ENCODE measurements around the gene PINK1. TPM values are rescaled to one million over a fixed set of nuclear protein-coding genes. Genes with fewer than 3 reads are reported as not detected.
"Not testable (repeated sequence)": the region's sequence is repeated elsewhere in the genome, so short reads cannot be mapped to it uniquely, and the experiment has no call there.

PINK1 gene
- total RNA-seq, 1 experiment from 2014 or later, result 27.2 TPM

DNA sequence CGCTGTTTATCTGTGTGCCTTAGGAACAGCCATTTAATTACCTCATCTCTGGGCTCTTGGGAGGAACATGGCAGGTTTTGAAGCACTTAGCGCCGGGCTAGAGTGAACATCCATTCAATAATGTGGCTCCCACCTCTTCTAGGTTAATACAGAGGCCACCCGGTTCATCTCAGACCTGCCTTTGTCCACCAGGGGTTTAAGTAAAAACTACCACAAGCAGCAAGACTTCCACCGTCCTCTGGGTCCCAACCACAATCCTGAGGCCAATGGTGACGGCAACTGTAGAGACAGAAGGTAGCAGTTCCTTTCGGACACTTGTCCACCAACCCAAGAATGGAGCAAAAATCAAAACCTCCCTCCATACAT is 28.8 kb downstream of the PINK1 start:
- no peak for DNase-seq (ENCODE audit: low read depth, low spot score)
- in situ Hi-C loops (cut with HindIII; ENCODE audit: low pct_unique_long_range_greater_than_20kb, low sequenced_read_pairs), result no loop called here

- in situ Hi-C loops (cut with HindIII; ENCODE audit: low pct_unique_long_range_greater_than_20kb, low sequenced_read_pairs), result no loop called here
- DNase-seq (ENCODE audit: low read depth, low spot score), result no peak
These were observed 30.1 kb downstream of the PINK1 start for GRCh38 chr1:20663365-20663764.

GRCh38 chr1:20663969-20664715 is 30.9 kb downstream of the PINK1 start:
- in situ Hi-C loops (cut with HindIII; ENCODE audit: low pct_unique_long_range_greater_than_20kb, low sequenced_read_pairs), result no loop called here
- no peak for DNase-seq (ENCODE audit: low read depth, low spot score)

- no peak for DNase-seq (ENCODE audit: low read depth, low spot score)
- in situ Hi-C loops (cut with HindIII; ENCODE audit: low pct_unique_long_range_greater_than_20kb, low sequenced_read_pairs), result no loop called here
These were observed 32.5 kb downstream of the PINK1 start for GRCh38 chr1:20665726-20666125.

DNA sequence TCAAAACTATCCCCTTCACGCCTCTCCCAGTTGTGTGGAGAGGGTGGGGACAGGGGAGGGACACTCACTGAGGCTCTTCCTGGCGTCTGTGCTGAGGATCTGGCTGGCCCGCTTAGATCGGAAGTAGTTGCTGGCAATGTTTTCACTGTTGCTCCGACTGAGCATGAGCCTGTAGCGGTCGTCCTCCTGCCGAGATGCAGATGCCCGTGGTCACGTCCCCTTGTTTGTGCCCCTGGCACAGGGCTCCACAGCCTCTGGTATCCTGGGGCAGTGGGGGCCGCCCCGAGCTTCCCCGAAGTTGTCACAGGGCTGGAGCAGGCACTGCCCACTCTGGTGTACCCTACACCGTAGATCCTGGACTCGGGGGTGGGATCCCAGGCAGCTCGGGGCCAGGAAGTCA is 32.9 kb downstream of the PINK1 start:
- no peak for DNase-seq (ENCODE audit: low read depth, low spot score)
- in situ Hi-C loops (cut with HindIII; ENCODE audit: low pct_unique_long_range_greater_than_20kb, low sequenced_read_pairs), result no loop called here

DNA sequence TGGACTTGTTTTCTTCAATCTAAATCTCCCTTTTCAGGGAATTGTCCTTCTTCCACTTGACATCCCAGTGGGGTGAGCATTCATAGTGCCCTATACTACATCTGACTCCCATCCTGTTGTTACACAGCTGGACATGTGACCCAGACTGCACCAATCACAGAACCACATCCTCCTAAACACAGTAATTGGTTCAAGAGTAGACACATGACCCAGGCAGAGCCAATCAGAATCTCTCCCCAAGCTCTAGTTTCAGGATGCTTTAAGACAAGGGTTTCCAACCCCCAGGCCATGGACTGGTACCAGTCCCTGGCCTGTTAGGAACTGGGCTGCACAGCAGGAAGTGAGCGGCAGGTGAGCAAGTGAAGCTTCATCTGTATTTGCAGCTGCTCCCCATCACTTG is 33.5 kb downstream of the PINK1 start:
- in situ Hi-C loops (cut with HindIII; ENCODE audit: low pct_unique_long_range_greater_than_20kb, low sequenced_read_pairs), result no loop called here
- peak; percentile 22 for DNase-seq (ENCODE audit: low read depth, low spot score)

DNA sequence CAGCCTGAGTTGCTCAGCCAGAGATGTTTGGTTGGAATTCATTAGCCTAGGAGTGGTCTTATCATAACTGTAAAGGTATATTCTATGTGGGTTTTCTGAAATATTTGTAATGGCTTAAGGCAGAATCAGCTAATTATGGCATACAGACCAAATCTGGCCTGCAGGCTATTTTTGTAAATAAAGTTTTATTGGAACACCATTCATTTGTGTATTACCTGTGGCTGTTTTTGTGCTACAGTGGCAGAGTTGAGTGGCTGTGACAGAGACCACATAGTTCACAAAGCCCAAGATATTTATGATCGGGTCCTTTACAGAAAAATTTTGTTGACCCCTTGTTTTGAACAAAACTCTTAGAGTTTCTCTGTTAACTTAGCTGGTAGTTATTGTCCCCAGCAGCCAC is 35.3 kb downstream of the PINK1 start:
- DNase-seq (ENCODE audit: low read depth, low spot score), result no peak
- in situ Hi-C loops (cut with HindIII; ENCODE audit: low pct_unique_long_range_greater_than_20kb, low sequenced_read_pairs), result no loop called here

DNA sequence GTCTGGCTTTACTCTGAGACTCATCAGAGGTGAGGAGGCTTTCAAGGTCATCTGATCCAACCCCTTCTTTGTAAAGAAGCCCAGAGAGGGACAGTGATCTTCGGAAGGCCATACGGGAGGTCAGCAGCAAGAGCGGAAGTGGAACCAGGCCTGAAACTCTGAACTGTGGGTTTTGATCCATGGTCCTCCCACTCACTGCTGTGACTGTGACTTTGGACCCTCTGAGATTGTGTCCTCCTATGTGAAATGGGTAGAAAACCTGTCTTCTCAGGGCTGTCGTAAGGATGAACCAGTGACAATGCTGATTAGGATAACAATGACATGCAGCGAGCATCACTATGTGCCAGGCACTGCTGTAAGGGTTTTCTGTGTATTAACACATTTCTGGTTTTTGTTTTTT is 37.7 kb downstream of the PINK1 start:
- no peak for DNase-seq (ENCODE audit: low read depth, low spot score)
- in situ Hi-C loops (cut with HindIII; ENCODE audit: low pct_unique_long_range_greater_than_20kb, low sequenced_read_pairs), result no loop called here

DNA sequence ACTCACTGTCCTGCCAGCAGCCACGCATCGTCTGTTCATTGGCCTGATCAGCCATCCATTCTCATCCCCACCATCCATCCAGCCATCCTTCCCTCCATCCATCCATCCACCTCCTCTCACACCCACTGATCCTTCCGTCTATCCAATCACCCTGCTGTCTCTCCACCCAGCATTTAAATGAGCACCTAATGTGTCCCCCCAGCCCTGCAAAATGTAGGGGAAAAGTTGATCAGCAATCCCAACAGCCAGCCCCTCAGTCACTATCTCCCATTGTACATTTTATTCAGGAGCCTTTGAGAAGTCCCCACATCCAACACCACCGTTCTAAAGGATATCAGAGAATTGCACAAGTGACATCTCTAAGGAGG is 39.0 kb downstream of the PINK1 start:
- in situ Hi-C loops (cut with HindIII; ENCODE audit: low pct_unique_long_range_greater_than_20kb, low sequenced_read_pairs), result no loop called here
- no peak for DNase-seq (ENCODE audit: low read depth, low spot score)

GRCh38 chr1:20673626-20674025 is 40.4 kb downstream of the PINK1 start:
- in situ Hi-C loops (cut with HindIII; ENCODE audit: low pct_unique_long_range_greater_than_20kb, low sequenced_read_pairs); DNase-seq (ENCODE audit: low read depth, low spot score): not testable (repeated sequence)

GRCh38 chr1:20678599-20678998 is 45.3 kb downstream of the PINK1 start:
- in situ Hi-C loops (cut with HindIII; ENCODE audit: low pct_unique_long_range_greater_than_20kb, low sequenced_read_pairs), result no loop called here
- DNase-seq (ENCODE audit: low read depth, low spot score), result no peak

GRCh38 chr1:20680269-20680668 is 47.0 kb downstream of the PINK1 start:
- DNase-seq (ENCODE audit: low read depth, low spot score), result no peak
- in situ Hi-C loops (cut with HindIII; ENCODE audit: low pct_unique_long_range_greater_than_20kb, low sequenced_read_pairs), result no loop called here

- DNase-seq (ENCODE audit: low read depth, low spot score), result no peak
- in situ Hi-C loops (cut with HindIII; ENCODE audit: low pct_unique_long_range_greater_than_20kb, low sequenced_read_pairs), result no loop called here
These were observed 48.7 kb downstream of the PINK1 start for GRCh38 chr1:20681999-20682398.

- in situ Hi-C loops (cut with HindIII; ENCODE audit: low pct_unique_long_range_greater_than_20kb, low sequenced_read_pairs), result no loop called here
- DNase-seq (ENCODE audit: low read depth, low spot score), result no peak
These were observed 49.4 kb downstream of the PINK1 start for GRCh38 chr1:20682571-20683236.

DNA sequence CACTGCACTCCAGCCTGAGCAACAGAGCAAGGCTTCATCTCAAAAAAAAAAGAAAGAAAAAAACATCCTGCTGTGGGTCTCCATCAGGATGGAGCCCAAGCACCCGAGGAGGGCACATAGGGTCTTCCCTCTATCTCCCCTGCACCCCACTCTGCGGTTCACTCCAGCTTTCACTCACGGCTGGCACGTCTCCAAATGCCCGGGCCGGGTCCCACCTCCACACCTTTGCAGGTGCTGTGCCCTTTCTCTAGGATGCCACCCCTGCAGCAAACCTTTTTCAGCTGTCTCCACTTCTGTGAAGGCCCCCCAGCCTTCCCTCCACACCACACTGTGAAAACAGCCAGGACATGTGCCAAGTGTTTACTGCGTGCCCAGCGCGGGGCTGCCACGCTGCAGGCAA is 50.4 kb downstream of the PINK1 start:
- no peak for DNase-seq (ENCODE audit: low read depth, low spot score)
- in situ Hi-C loops (cut with HindIII; ENCODE audit: low pct_unique_long_range_greater_than_20kb, low sequenced_read_pairs), result no loop called here

GRCh38 chr1:20684050-20684620 is 50.9 kb downstream of the PINK1 start:
- in situ Hi-C loops (cut with HindIII; ENCODE audit: low pct_unique_long_range_greater_than_20kb, low sequenced_read_pairs), result no loop called here
- no peak for DNase-seq (ENCODE audit: low read depth, low spot score)

DNA sequence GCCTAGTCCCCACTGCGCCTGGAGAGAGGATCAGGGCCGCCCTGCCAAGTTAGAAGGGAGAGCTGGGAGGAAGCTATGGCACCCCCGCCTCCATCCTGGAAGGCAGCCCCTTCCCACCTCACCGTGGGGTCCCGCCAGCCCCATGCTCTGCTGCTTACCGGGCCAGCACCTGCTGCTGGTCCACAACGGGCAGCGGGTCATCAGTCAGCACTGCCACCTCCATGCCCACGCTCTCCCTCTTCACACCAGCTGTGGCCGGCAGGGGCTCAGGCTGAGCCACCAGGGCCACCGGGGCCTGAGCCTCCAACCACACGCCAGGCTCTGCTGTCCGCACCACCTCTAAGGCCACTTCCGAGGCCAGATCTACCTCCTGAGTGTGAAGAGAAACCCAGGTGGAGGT is 51.4 kb downstream of the PINK1 start:
- DNase-seq (ENCODE audit: low read depth, low spot score), result no peak
- in situ Hi-C loops (cut with HindIII; ENCODE audit: low pct_unique_long_range_greater_than_20kb, low sequenced_read_pairs), result no loop called here

DNA sequence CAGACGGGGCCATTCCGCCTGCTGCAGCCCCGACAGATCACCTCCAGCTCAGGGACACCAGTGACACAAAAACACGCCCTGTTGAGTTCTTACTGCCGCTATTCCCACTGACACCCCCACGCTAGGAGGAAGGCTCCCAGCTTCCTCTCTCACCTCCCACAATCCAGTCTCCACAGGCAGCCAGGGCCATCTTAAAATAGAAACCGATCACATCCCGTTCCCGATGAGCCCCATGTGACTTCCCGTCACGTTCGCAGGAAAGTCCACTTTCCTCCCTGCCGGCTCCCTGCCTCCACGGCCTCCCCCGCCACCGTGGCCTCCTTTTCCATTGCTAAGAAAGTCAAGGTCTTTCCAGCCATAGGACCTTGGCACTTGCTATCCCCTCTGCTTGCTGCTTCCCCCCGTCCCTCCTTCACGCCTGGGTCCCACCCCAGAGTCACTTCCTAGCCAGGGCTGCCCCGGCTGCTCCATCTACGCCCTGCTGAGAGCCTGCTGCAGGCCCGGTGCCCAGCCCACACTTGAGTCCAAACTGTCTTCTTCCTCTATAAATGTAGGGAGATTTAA is 51.9 kb downstream of the PINK1 start:
- in situ Hi-C loops (cut with HindIII; ENCODE audit: low pct_unique_long_range_greater_than_20kb, low sequenced_read_pairs), result no loop called here
- DNase-seq (ENCODE audit: low read depth, low spot score), result no peak

- in situ Hi-C loops (cut with HindIII; ENCODE audit: low pct_unique_long_range_greater_than_20kb, low sequenced_read_pairs), result no loop called here
- no peak for DNase-seq (ENCODE audit: low read depth, low spot score)
These were observed 52.5 kb downstream of the PINK1 start for GRCh38 chr1:20685741-20686140.
